A673 (cell line): Measurements from ENCODE around the gene BCKDHA. TPM values are rescaled to one million over a fixed set of nuclear protein-coding genes. Genes with fewer than 3 reads are reported as not detected.
A peak's percentile ranks its signal among the peaks of the same experiment; 100 is the strongest.

ENCODE experiments used
- BruUV-seq: library from RNA; stranded (reverse); fragments of 400-500 nt; replicated peaks from 2 replicates; lab custom pipeline; 2021; lab: Mats Ljungman, UMichigan
- CTCF ChIA-PET: fragments of 300-600 bp; sonication (Branson Sonifier 250); formaldehyde crosslinking; loops from one replicate; lab custom pipeline; 2022; ENCODE audit warnings: antibody characterized with exemption; lab: Charles Lee
- POLR2A ChIA-PET: fragments of 300-600 bp; sonication (Branson Sonifier 250); formaldehyde crosslinking; loops from one replicate; lab custom pipeline; 2022; ENCODE audit warnings: antibody characterized with exemption; ENCODE audit not compliant: low non-redundant PET; lab: Charles Lee
- DNase-seq: peaks from one replicate; pipeline ENCODE4 v3.0.0-alpha.2; 2015; ENCODE audit warnings: low spot score
- H3K27ac ChIP-seq: fragments of 200-600 bp; sonication (generic); 2 replicates; pipeline ENCODE4 v1.5.1; 2016; ENCODE audit warnings: mixed run types, low read depth, mild to moderate bottlenecking, mixed read lengths, antibody characterized with exemption, low read length; ENCODE audit not compliant: poor library complexity, severe bottlenecking
- H3K27me3 ChIP-seq: fragments of 200-600 bp; sonication (generic); replicated peaks from 2 replicates; pipeline ENCODE4 v1.6.1; 2017; ENCODE audit warnings: mixed run types, low read depth, mild to moderate bottlenecking, mixed read lengths, antibody characterized with exemption, low read length; ENCODE audit not compliant: insufficient read depth, poor library complexity
- H3K36me3 ChIP-seq: fragments of 200-600 bp; sonication (generic); 2 replicates; pipeline ENCODE4 v1.6.1; 2016; ENCODE audit warnings: mixed run types, mild to moderate bottlenecking, mixed read lengths, antibody characterized with exemption, low read length; ENCODE audit not compliant: insufficient read depth, poor library complexity, severe bottlenecking
- H3K4me1 ChIP-seq: fragments of 200-600 bp; sonication (generic); 2 replicates; pipeline ENCODE4 v1.6.1; 2017; ENCODE audit warnings: mixed run types, mild to moderate bottlenecking, mixed read lengths, antibody characterized with exemption, low read length; ENCODE audit not compliant: insufficient read depth, poor library complexity, severe bottlenecking
- H3K4me3 ChIP-seq: fragments of 200-600 bp; sonication (generic); 2 replicates; pipeline ENCODE4 v1.5.1; 2016; ENCODE audit warnings: low read depth, mixed run types, mild to moderate bottlenecking, mixed read lengths, low read length; ENCODE audit not compliant: poor library complexity, severe bottlenecking
- H3K9me3 ChIP-seq: fragments of 200-600 bp; sonication (generic); 2 replicates; pipeline ENCODE4 v1.6.1; 2016; ENCODE audit warnings: mixed run types, low read depth, mild to moderate bottlenecking, mixed read lengths, antibody characterized with exemption, low read length; ENCODE audit not compliant: poor library complexity, severe bottlenecking
- CTCF ChIP-seq: fragments of 300-800, 200-600 bp; sonication (generic); conservative IDR thresholded peaks from 2 replicates; pipeline ENCODE4 v1.5.1; 2017; ENCODE audit warnings: low read depth, mild to moderate bottlenecking, antibody characterized with exemption, low read length, moderate library complexity, mixed read lengths
- EZH2 ChIP-seq: fragments of 200-600 bp; sonication (generic); IDR thresholded peaks from 2 replicates; pipeline ENCODE4 v1.6.1; 2017; ENCODE audit warnings: borderline replicate concordance, low read depth, mild to moderate bottlenecking, mixed read lengths, antibody characterized with exemption, low read length; ENCODE audit not compliant: poor library complexity, severe bottlenecking
- intact Hi-C: fragments of 100-400 bp; cut with micrococcal nuclease; formaldehyde crosslinking; loops from one replicate; pipeline ENCODE4 v1.10.0; 2022; ENCODE audit not compliant: unreplicated experiment
- total RNA-seq: library from RNA; stranded (reverse); gene quantifications from 2 replicates; pipeline ENCODE4 v1.2.3, GENCODE V29; 2021

The BCKDHA gene
- total RNA-seq, 1 experiment from 2014 or later, result 14.7 TPM

DNA sequence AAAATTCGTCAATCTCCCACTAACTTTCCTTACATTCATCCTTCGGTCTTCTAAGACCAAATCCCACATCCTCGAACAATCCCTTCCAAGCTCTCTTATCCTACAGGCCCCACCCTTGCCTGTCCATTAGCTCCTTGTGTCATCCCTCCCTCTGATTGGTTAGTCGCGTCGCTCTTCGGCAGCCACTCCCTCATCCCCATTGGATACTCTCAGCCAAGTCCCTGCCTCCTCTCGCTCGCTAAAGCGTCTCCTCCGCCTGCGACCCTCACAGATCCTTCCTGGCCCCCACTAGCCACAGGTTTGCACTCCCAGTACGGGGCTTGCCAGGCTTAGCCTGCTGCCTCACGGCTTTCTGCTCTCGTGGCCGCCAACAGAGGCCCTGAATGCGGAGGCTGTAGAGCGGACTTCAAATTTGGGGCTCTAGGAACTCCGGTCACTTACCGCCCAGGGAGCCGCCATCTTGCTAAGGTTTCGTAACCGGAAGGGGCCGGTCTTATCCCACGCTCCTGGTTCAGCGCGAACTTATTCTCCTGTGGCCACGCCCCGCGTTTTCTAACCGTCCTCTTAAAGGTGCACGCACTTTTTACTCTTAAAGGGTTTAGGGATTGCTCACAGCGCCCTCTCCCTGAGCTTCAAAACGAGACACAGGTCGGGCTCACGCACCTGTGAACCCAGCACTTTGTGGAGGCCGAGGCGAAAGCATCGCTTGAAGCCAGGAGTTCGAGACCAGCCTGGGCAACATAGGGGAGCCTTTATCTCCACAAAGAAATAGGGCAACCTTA, 42.0 kb downstream of the BCKDHA start, which contains the start of gene DMAC2:
DMAC2 (minus strand) TSS at position 472 of the 782 bp plus-strand sequence; CDS start at position 459, 13 bp downstream.
- Histone ChIP-seq H3K36me3 (no peaks in the 10 kb centered on the region), H3K9me3 (no peaks in the 10 kb centered on the region), H3K27me3 (no peaks in the 10 kb centered on the region), H3K27ac (peak within 1 kb of the TSS; percentile 95), H3K4me3 (peak within 1 kb of the TSS; percentile 67), H3K4me1 (peaks cover 8% of the 10 kb centered on the region)
- intact Hi-C loops, result no loop called here
- BruUV-seq, result no TSS peak
- POLR2A ChIA-PET, result interaction anchor here (0.6 to 1.5 kb wide), 2 partner anchors 91 to 683 kb away, joined by 4 to 6 read pairs; no protein-coding TSS in a partner anchor
- no peak for TF ChIP-seq EZH2
- peak; percentile 75 for TF ChIP-seq CTCF
- peak; percentile 99 for DNase-seq
- CTCF ChIA-PET, result interaction anchor here (0.6 to 1.7 kb wide), 5 partner anchors 10 to 176 kb away, joined by 3 to 8 read pairs (median 6); no protein-coding TSS in a partner anchor

DNA sequence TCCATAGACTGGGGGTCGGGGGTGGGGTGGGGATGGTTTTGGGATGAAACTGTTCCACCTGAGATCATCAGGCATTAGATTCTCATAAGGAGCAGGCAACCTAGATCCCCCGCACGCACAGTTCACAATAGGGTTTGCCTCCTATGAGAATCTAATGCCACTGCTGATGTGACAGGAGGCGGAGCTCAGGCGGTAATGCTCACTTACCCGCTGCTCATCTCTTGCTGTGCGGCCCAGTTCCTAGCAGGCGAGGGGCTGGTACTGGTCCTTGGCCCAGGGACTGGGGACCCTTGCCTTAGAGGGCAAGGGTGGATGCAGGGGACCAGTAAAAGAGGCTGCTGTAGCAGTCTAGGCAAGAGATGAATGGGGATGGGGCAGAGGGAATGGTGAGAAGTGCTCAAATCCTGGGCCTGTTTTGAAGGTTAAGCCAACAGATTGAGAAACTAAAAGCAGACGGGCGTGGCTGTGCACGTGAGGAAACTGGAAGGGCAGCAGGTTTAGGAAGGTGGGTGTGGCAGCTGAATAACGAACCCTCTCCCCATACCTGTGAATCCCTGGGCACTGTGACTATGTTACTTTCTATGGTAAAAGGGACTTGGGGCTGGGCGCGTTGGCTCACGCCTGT, 43.8 kb downstream of the BCKDHA start:
- no peak for DNase-seq
- TF ChIP-seq CTCF (no peak), EZH2 (no peak)
- no peaks in the 10 kb centered on the region for H3K36me3 ChIP-seq
- no peaks in the 10 kb centered on the region for H3K9me3 ChIP-seq
- ChIA-PET CTCF (no interaction called here), POLR2A (interaction anchor here (0.7 kb wide), 1 partner anchor 189 kb away, joined by 3 read pairs; no protein-coding TSS in a partner anchor)
- no peaks in the 10 kb centered on the region for H3K27me3 ChIP-seq
- H3K4me3 ChIP-seq, result no peak overlapping the region
- no TSS peak for BruUV-seq
- intact Hi-C loops, result no loop called here
- peaks cover 8% of the 10 kb centered on the region for H3K4me1 ChIP-seq
- H3K27ac ChIP-seq, result no peak overlapping the region

GRCh38 chr19:41442473-41443355, 45.1 kb downstream of the BCKDHA start, which contains the start of gene ERICH4:
Gene ERICH4, plus strand, starts transcription at chr19:41443156. Its CDS starts 14 bp downstream, at chr19:41443170.
- H3K36me3 ChIP-seq, result no peaks in the 10 kb centered on the region
- peaks cover 8% of the 10 kb centered on the region for H3K4me1 ChIP-seq
- no peak for DNase-seq
- intact Hi-C loops, result no loop called here
- TF ChIP-seq CTCF (no peak), EZH2 (no peak)
- H3K27ac ChIP-seq, result no peak within 1 kb of the TSS
- ChIA-PET CTCF (interaction anchor here (0.6 kb wide), 1 partner anchor 8 kb away, joined by 5 read pairs; no protein-coding TSS in a partner anchor), POLR2A (no interaction called here)
- no peak within 1 kb of the TSS for H3K4me3 ChIP-seq
- BruUV-seq, result no TSS peak
- H3K27me3 ChIP-seq, result no peaks in the 10 kb centered on the region
- H3K9me3 ChIP-seq, result no peaks in the 10 kb centered on the region
